Central memory CD8-positive, alpha-beta T cell (primary cell): Measurements from ENCODE around the gene L1CAM.
A peak's percentile ranks its signal among the peaks of the same experiment; 100 is the strongest.

ENCODE experiments used
- ATAC-seq: fragments of 150-1000 bp; cut with Tn5 transposase; replicated peaks from 2 replicates; pipeline ENCODE4 v1.10.0; 2022; ENCODE audit warnings: mild to moderate bottlenecking, moderate FRiP score, moderate number of reproducible peaks; ENCODE audit not compliant: poor library complexity, severe bottlenecking; ENCODE audit errors: extremely low read depth
- DNase-seq, 2 donors: peaks; one replicate each; pipeline ENCODE4 v3.0.0; 2021; ENCODE audit warnings: low spot score in 2 of 2
- H3K27ac Mint-ChIP-seq: one replicate; pipeline ENCODE4 v1.8.0; 2022; ENCODE audit warnings: low read depth, mild to moderate bottlenecking, moderate library complexity, mixed read lengths
- H3K27me3 Mint-ChIP-seq: one replicate; pipeline ENCODE4 v1.8.0; 2022; ENCODE audit warnings: mixed read lengths
- H3K36me3 Mint-ChIP-seq: one replicate; pipeline ENCODE4 v1.8.0; 2022; ENCODE audit warnings: mild to moderate bottlenecking, moderate library complexity, mixed read lengths; ENCODE audit not compliant: insufficient read depth
- H3K4me1 Mint-ChIP-seq: one replicate; pipeline ENCODE4 v1.8.0; 2022; ENCODE audit warnings: mixed read lengths
- H3K4me3 Mint-ChIP-seq: one replicate; pipeline ENCODE4 v1.8.0; 2022; ENCODE audit warnings: mild to moderate bottlenecking, moderate library complexity, mixed read lengths
- H3K9me3 Mint-ChIP-seq: one replicate; pipeline ENCODE4 v1.8.0; 2022; ENCODE audit warnings: mixed read lengths

The L1CAM gene

DNA sequence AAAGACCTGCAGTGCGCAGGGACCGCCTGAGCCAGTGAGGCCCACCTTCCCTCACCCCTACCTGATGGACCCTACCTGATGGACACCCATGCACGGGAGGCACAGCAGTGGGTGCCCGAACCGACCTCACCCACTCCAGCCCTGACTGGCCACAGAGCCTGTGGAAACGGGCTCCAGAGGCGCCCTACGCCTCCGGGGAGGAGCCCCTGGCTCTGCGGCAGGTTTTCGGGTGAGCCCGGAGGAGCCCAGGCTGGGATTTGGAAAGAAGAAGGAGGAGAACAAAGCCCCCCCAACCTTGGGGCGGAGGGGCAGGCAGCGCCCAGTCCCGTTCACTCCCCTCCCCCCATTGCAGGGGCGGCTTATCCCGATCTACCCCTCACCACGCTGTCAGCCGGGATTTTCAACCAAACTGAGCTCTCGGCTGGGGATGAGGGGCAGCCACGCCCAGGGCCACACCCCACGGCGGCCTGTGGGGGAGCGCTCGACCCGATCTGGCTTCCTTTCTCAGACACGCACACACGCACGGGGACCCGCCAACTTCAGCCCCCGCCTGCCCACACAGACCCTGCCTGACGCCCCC, 675 bp downstream of the L1CAM start:
- Mint-ChIP-seq H3K4me1 (no peaks in the 10 kb centered on the region), H3K4me3 (peak overlapping the region; percentile 47), H3K27ac (no peak overlapping the region), H3K27me3 (peaks cover 19% of the 10 kb centered on the region), H3K9me3 (no peaks in the 10 kb centered on the region), H3K36me3 (peaks cover 1% of the 10 kb centered on the region)
- ATAC-seq, result no peak
- no peak for DNase-seq

DNA sequence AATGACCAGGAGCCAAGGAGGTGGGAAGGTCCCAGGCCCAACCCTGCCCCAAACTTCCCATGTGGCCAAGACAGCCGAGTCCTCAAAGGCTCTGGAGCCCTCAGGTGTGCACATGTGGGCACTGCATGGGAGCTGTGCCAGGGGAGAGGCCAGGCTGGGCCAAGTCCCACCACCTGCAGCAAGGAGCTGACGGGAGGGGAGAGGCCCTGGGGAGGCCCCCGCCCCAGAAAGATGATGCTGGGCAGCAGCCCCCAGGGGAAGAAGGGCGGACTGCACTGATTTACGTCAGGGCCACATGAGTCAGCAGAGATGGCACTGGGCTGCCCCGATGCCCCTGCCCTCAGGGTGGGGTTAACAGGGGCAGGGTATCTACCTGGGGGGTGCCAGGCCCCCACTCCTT, 1.4 kb downstream of the L1CAM start:
- H3K9me3 Mint-ChIP-seq, result no peaks in the 10 kb centered on the region
- no peak for DNase-seq
- H3K27ac Mint-ChIP-seq, result no peak overlapping the region
- H3K27me3 Mint-ChIP-seq, result peaks cover 27% of the 10 kb centered on the region
- ATAC-seq, result no peak
- H3K4me1 Mint-ChIP-seq, result no peaks in the 10 kb centered on the region
- peaks cover 1% of the 10 kb centered on the region for H3K36me3 Mint-ChIP-seq
- peak overlapping the region; percentile 47 for H3K4me3 Mint-ChIP-seq

DNA sequence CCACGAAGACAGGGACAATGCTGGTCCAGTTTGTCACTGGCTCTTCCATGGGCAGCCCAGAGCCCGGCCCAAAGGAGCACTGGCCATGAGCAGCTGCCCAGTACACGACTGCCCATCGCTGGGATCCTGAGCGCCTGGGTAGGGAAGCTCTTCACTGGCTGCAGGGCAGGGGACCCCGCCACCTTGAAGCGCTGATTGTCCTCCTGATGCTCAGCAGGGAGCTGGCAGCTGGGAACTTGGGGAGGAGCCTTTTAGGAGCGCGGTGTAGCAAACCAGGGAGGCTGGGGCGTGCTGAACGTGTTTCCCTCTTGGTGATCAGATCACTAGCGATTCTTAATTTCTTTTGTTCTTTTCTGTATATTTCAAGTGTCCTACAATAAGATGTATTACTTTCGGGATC, 1.8 kb downstream of the L1CAM start:
- H3K27me3 Mint-ChIP-seq, result peaks cover 31% of the 10 kb centered on the region
- DNase-seq, result no peak
- ATAC-seq, result no peak
- peaks cover 3% of the 10 kb centered on the region for H3K4me1 Mint-ChIP-seq
- no peak overlapping the region for H3K27ac Mint-ChIP-seq
- no peaks in the 10 kb centered on the region for H3K9me3 Mint-ChIP-seq
- peaks cover 1% of the 10 kb centered on the region for H3K36me3 Mint-ChIP-seq
- H3K4me3 Mint-ChIP-seq, result no peak overlapping the region

DNA sequence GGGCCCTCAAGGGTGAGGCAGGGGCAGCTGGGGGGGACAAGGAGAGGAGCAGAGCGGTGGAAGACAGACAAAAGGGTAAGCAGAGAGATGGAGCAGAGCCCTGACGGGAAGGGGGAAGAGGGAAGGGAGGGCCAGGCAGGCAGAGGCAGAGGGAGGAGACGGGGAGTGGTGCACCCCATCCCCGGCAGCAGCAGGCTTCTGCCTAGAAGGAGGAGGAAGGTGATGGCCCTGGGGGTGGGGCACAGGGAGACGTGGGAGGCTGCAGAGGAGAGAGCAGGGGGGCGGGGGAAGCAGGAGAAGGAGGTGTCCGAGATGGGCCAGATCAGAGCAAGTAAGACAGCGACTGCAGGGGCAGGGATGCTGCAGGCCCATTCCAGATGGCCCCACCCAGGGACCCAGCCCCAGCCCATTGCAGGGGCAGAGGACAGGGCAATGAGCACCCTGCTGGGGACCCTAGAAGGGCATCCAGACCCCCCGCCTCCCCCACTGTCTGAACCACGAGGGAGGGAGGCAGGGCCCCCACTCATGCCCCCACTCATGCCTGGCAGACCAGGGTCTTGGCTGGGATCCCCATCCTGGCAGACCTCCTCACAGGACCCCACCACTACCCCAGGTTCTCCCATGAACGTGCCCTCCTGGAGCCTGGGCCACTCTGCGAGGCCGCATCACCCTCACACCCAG, 2.7 kb downstream of the L1CAM start:
- peaks cover 3% of the 10 kb centered on the region for H3K36me3 Mint-ChIP-seq
- ATAC-seq, result no peak
- no peaks in the 10 kb centered on the region for H3K9me3 Mint-ChIP-seq
- H3K27ac Mint-ChIP-seq, result no peak overlapping the region
- H3K4me1 Mint-ChIP-seq, result peaks cover 9% of the 10 kb centered on the region
- no peak for DNase-seq
- H3K4me3 Mint-ChIP-seq, result no peak overlapping the region
- H3K27me3 Mint-ChIP-seq, result peaks cover 39% of the 10 kb centered on the region

DNA sequence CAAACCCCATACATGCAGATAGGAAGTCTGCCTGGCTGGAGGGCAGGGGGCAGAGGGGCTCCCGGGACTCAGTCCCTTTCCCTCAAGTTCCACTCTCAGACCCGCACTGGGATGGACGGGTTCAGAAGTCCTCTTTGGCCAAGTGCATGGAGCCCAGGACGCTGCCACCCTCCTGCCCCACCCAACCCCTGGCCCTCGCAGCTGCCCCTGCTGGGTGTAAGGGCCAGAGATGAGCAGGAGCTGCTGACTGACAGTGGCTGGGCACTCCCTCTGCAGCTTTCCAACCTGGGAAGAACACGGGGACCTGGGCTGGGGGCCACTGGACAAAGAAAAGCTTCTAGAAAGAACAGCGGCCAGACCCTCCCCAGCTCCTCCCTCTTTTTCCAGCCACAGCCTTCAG, 3.4 kb downstream of the L1CAM start:
- Mint-ChIP-seq H3K27me3 (peaks cover 46% of the 10 kb centered on the region), H3K4me1 (peaks cover 13% of the 10 kb centered on the region), H3K9me3 (no peaks in the 10 kb centered on the region), H3K27ac (no peak overlapping the region), H3K36me3 (peaks cover 3% of the 10 kb centered on the region), H3K4me3 (no peak overlapping the region)
- DNase-seq (no peak), ATAC-seq (no peak)

DNA sequence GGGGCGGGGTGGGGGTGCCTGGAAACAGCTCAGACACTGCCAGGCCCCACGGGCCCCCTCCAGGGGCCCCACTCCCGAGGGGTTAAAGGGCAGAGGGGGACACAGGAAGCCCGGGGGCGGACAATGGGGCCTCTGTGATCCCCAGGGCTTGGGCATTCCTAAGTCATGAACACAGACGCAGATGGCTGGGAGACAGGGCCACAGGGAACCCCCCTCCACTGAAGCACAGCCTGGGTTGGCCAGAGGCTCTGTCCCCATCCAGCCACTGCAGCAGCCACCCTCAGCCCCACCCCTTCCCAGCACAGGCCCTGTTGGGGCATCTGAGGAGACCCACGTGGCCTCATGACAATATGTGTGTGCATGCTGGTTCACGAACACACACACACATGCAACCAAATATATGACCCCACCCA, 3.9 kb downstream of the L1CAM start:
- no peak for DNase-seq
- Mint-ChIP-seq H3K27ac (no peak overlapping the region), H3K36me3 (peaks cover 3% of the 10 kb centered on the region), H3K4me3 (no peak overlapping the region), H3K4me1 (peaks cover 13% of the 10 kb centered on the region), H3K27me3 (peaks cover 46% of the 10 kb centered on the region), H3K9me3 (no peaks in the 10 kb centered on the region)
- ATAC-seq, result no peak

DNA sequence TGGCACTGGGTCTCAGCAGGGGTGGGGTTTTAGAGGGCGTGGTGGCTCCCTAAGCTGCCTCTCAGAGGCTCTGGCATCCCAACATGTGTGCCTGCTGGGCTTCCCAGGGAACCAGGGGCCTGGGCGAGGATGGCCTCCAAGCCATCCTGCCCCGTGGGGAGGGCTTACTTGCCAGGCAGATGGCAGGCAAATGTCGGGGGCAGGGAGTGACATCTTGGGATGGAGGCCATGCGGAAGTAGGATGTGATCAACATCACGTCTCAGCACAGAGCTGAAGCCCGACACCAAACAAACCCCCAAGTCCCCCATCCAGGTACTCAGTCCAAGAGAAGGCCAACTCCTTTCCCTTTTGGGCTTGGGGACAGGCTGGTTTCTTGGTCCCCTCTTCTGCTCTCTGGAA, 4.7 kb downstream of the L1CAM start:
- DNase-seq (no peak), ATAC-seq (no peak)
- no peaks in the 10 kb centered on the region for H3K9me3 Mint-ChIP-seq
- H3K4me1 Mint-ChIP-seq, result peaks cover 13% of the 10 kb centered on the region
- peaks cover 3% of the 10 kb centered on the region for H3K36me3 Mint-ChIP-seq
- H3K27ac Mint-ChIP-seq, result no peak overlapping the region
- no peak overlapping the region for H3K4me3 Mint-ChIP-seq
- H3K27me3 Mint-ChIP-seq, result peaks cover 49% of the 10 kb centered on the region

DNA sequence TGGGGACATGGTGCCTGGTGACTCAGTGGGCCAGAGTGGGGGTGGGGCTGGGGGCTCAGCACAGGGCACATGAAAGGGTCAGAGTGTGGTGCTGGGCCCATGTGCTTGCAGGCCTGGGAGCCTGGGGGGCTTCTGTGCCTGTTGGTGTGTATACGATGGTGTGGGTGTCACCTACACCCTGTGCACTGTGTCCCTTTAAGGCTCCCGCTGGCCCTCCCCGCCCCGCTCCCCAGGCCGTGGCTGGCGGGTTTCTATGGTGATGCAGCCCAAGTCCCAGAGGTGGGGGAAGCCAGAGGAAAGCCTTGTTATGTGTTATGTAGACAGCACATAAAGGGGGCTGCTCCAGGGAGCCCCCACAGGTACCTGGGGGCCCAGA, 5.5 kb downstream of the L1CAM start:
- Mint-ChIP-seq H3K36me3 (peaks cover 7% of the 10 kb centered on the region), H3K27me3 (peaks cover 52% of the 10 kb centered on the region), H3K9me3 (no peaks in the 10 kb centered on the region), H3K4me3 (no peak overlapping the region), H3K27ac (no peak overlapping the region), H3K4me1 (peaks cover 13% of the 10 kb centered on the region)
- ATAC-seq, result no peak
- DNase-seq, result no peak

DNA sequence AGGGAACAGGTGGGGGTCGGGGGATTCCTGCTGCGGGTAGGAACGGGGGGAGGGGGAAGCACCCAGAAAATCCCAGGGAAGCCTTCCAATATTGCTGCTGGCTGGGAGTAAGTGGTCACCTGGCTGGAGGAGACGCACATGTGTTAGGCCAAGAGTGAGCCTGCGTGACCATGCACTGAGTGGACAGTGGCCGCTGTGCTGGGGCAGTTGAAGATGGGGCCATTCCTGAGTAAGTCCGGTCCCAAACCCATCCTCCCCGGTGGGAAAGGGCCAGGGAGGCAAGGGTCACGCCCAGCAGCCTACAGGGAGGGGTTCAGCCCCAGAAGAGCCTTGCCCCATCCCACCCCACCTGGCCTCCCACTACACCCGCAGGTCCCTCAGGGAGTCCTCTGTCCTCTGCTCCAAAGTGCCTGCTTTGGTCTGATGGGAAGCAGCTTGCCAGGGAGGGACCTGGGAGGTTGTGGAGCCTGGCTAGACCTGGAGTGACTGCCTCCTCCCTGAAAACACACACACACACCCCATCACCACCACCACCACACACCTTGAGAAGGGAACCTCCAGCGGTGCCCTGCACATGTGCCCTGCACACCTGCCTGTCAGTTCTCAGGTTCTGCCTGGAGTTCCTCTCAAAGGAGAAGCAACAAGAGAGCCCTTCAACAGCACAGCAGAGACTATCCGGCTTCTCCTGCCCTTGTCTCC, 6.1 kb downstream of the L1CAM start:
- ATAC-seq (no peak), DNase-seq (no peak)
- H3K9me3 Mint-ChIP-seq, result no peaks in the 10 kb centered on the region
- H3K27me3 Mint-ChIP-seq, result peaks cover 52% of the 10 kb centered on the region
- H3K4me1 Mint-ChIP-seq, result peaks cover 17% of the 10 kb centered on the region
- H3K27ac Mint-ChIP-seq, result no peak overlapping the region
- peaks cover 7% of the 10 kb centered on the region for H3K36me3 Mint-ChIP-seq
- no peak overlapping the region for H3K4me3 Mint-ChIP-seq

DNA sequence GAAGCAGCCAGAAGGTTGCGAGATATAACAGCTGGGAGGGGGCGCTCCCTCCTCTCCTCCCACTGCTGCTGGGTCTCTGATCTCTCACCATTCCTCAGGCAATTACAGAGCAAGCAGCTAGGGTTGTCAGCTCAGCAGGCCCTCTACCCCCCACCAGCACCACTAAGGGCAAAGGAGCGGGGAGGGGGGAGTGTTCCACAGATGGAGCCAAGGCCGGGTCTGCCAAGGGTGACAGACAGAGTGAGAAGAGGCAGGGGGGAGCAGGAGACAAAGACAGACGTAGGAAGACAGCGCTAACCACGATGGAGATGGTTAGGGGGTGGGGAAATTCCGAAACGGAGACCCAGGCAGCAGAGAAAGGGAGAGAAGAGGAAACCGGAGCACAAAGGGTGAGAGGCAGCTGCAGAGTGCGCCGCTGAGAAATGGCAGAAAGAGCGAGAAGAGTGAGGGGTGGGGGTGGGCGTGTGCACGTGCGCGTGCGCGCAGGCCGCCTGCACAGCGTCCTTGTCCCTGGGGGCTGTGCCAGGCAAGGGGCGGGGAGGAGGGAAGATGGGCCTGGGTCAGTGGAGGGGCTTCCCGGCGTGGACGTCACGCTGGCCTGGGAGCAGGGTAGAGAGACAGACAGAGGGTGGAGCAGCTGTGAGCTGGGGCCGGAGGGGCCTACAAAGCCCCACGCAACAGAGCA, 6.9 kb downstream of the L1CAM start:
- peaks cover 10% of the 10 kb centered on the region for H3K36me3 Mint-ChIP-seq
- no peaks in the 10 kb centered on the region for H3K9me3 Mint-ChIP-seq
- H3K27me3 Mint-ChIP-seq, result peaks cover 47% of the 10 kb centered on the region
- no peak overlapping the region for H3K27ac Mint-ChIP-seq
- DNase-seq (no peak), ATAC-seq (peak; percentile 32)
- peaks cover 22% of the 10 kb centered on the region for H3K4me1 Mint-ChIP-seq
- no peak overlapping the region for H3K4me3 Mint-ChIP-seq

DNA sequence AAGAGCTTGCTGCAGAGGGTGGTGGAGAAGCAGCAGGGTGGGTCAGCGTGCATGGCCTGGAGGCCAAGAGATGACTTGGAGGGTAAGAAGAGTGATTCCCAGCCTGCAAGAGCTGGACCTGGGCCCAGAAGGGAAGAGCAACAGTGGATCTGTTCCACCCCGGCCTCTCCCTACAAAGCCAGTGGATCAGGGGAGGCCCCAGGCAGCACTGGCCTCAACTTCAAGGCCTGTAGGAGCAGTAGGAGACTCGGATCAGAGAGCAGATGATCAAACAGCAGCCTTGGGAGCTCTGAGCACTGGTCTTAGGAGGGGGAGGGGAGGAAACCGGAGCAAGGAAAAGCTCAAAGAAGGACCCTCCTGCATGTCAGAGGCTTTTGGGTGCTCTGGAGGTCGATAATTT, 7.6 kb downstream of the L1CAM start:
- Mint-ChIP-seq H3K4me1 (peaks cover 22% of the 10 kb centered on the region), H3K4me3 (no peak overlapping the region), H3K9me3 (no peaks in the 10 kb centered on the region), H3K27me3 (peaks cover 44% of the 10 kb centered on the region), H3K27ac (no peak overlapping the region), H3K36me3 (peaks cover 10% of the 10 kb centered on the region)
- DNase-seq (no peak), ATAC-seq (no peak)

DNA sequence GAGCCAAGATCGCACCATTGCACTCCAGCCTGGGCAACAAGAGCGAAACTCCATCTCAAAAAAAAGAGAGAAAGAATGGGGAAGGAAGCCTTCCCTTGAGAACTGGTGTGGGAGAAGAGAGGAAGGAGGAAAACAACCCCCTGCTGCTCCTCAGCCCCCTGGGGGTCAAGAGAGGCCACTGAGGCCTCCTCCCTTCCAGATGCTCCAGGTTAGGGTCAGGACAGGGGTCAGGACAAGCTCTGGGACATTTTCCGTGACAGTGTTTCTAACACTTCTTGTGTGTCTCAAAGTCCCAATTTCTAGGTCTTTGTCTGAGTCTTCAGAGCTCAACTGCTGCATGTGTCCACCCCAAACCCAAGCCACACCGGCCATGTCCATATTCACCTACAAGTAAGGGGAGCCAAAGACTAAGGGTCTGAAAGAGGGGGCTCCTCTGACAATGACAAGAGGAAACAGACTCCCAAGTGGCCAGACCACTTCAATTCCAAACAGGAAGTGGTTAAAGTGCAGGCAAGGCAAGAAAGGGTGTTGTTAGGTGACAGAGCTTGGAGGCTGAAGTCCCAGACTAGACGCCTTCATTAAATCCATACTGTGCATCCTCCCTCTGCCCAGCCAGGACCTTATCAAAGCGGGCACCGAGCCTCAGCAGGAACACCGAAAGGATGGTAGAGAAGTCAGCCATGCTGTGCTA, 8.3 kb downstream of the L1CAM start:
- ATAC-seq, result no peak
- peaks cover 43% of the 10 kb centered on the region for H3K27me3 Mint-ChIP-seq
- H3K4me3 Mint-ChIP-seq, result no peak overlapping the region
- H3K9me3 Mint-ChIP-seq, result no peaks in the 10 kb centered on the region
- H3K27ac Mint-ChIP-seq, result no peak overlapping the region
- DNase-seq, result no peak
- H3K4me1 Mint-ChIP-seq, result peaks cover 22% of the 10 kb centered on the region
- peaks cover 12% of the 10 kb centered on the region for H3K36me3 Mint-ChIP-seq
